HepG2 (cell line): ENCODE data around the gene NPTXR. TPM values are rescaled to one million over a fixed set of nuclear protein-coding genes. Genes with fewer than 3 reads are reported as not detected.
A peak's percentile ranks its signal among the peaks of the same experiment; 100 is the strongest.

ENCODE experiments used
- DZIP1 ChIP-seq: sonication (generic); formaldehyde crosslinking; IDR thresholded peaks from 2 replicates; pipeline ENCODE4 v1.5.0; 2020; ENCODE audit warnings: mild to moderate bottlenecking, missing genetic modification reagents
- GTF2F1 ChIP-seq: fragments of 150-350 bp; IDR thresholded peaks from 2 replicates; pipeline ENCODE4 v1.6.1; 2014; ENCODE audit warnings: low read length
- HES4 ChIP-seq: sonication (generic); formaldehyde crosslinking; IDR thresholded peaks from 2 replicates; pipeline ENCODE4 v1.9.0; 2021; ENCODE audit warnings: mild to moderate bottlenecking, missing genetic modification reagents, borderline replicate concordance
- NR2F1 ChIP-seq, 2 experiments: fragments of 450-650 bp in 1 of 2; formaldehyde crosslinking in 1 of 2; IDR thresholded peaks; 2 replicates each; pipeline versions ENCODE4 v1.5.0 to v1.6.1; 2016 to 2020; ENCODE audit warnings: mild to moderate bottlenecking in 1 of 2, missing compliant biosample characterization in 1 of 2, missing genetic modification reagents in 1 of 2, moderate library complexity in 1 of 2
- POLR2A ChIP-seq, 2 experiments: IDR thresholded peaks; 2 replicates each; pipeline ENCODE4 v1.6.1; 2011; ENCODE audit warnings: low read depth in 2 of 2, low read length in 2 of 2, mild to moderate bottlenecking in 1 of 2, moderate library complexity in 1 of 2; ENCODE audit not compliant: insufficient read depth in 1 of 2
- STAT6 ChIP-seq: sonication (generic); formaldehyde crosslinking; IDR thresholded peaks from 2 replicates; pipeline ENCODE4 v1.4.0; 2020; ENCODE audit warnings: missing genetic modification reagents, mild to moderate bottlenecking, borderline replicate concordance
- UBTF ChIP-seq: sonication (generic); formaldehyde crosslinking; IDR thresholded peaks from 2 replicates; pipeline ENCODE4 v1.4.0; 2020; ENCODE audit warnings: mild to moderate bottlenecking, missing genetic modification reagents
- XRCC5 ChIP-seq: fragments of 200-400 bp; formaldehyde crosslinking; optimal IDR thresholded peaks from 2 replicates; pipeline ENCODE3; 2017; ENCODE audit warnings: mild to moderate bottlenecking, low read length
- ZFX ChIP-seq: sonication (generic); formaldehyde crosslinking; IDR thresholded peaks from 2 replicates; pipeline ENCODE4 v1.4.0; 2020; ENCODE audit warnings: mild to moderate bottlenecking, low read depth, missing genetic modification reagents, moderate library complexity
- ZMYM2 ChIP-seq: sonication (generic); formaldehyde crosslinking; IDR thresholded peaks from 2 replicates; pipeline ENCODE4 v1.8.0; 2022; ENCODE audit warnings: mild to moderate bottlenecking, missing genetic modification reagents
- ZNF160 ChIP-seq: sonication (generic); formaldehyde crosslinking; IDR thresholded peaks from 2 replicates; pipeline ENCODE4 v1.8.0; 2022; ENCODE audit warnings: mild to moderate bottlenecking, inconsistent platforms, missing genetic modification reagents
- ZNF235 ChIP-seq: sonication (generic); formaldehyde crosslinking; IDR thresholded peaks from 2 replicates; pipeline ENCODE4 v1.8.1; 2023; ENCODE audit warnings: mild to moderate bottlenecking, missing genetic modification reagents, borderline replicate concordance
- ZNF446 ChIP-seq: sonication (generic); formaldehyde crosslinking; IDR thresholded peaks from 2 replicates; pipeline ENCODE4 v1.5.0; 2020; ENCODE audit warnings: mild to moderate bottlenecking, missing genetic modification reagents
- ZNF530 ChIP-seq: sonication (generic); formaldehyde crosslinking; IDR thresholded peaks from 2 replicates; pipeline ENCODE4 v1.5.0; 2020; ENCODE audit warnings: low read depth, mild to moderate bottlenecking, missing genetic modification reagents
- ZNF563 ChIP-seq: sonication (generic); formaldehyde crosslinking; IDR thresholded peaks from 2 replicates; pipeline ENCODE4 v1.8.0; 2022; ENCODE audit warnings: mild to moderate bottlenecking, moderate library complexity, missing genetic modification reagents
- ZNF687 ChIP-seq: sonication (generic); formaldehyde crosslinking; IDR thresholded peaks from 2 replicates; pipeline ENCODE4 v1.5.1; 2020; ENCODE audit warnings: mild to moderate bottlenecking, missing genetic modification reagents, moderate library complexity
- polyA plus RNA-seq, 8 experiments: library from polyadenylated mRNA; depleted of rRNA in 3 of 8; stranded (reverse) in 7 of 8; unstranded in 1 of 8; fragments of >200 nt; fragmentation: Illumina TruSeq in 4 of 8; extraction: Trizol in 4 of 8; gene quantifications; 2 replicates each; pipeline versions ENCODE4 v1.2.1 to v1.2.3, GENCODE V29; 2011 to 2016; ENCODE audit warnings: low read depth in 4 of 8, missing spikeins in 1 of 8, mixed read lengths in 1 of 8; ENCODE audit not compliant: insufficient read depth in 1 of 8
- total RNA-seq, 5 experiments: library from RNA; depleted of rRNA; stranded (reverse); fragments of >200 nt; fragmentation: Illumina TruSeq; extraction: Trizol; gene quantifications; 2 replicates each; pipeline ENCODE4 v1.2.3, GENCODE V29; 2016; ENCODE audit warnings: low read depth in 1 of 5

The NPTXR gene
- total and polyA plus RNA-seq, 2 of the 13 experiments (the other 11 are each of a cell fraction or from before 2014, with no cell fraction given), result 2.6 to 4.8 TPM

- TF ChIP-seq ZNF687 (CRISPR knock-in tag) (peak; percentile 59), ZNF235 (CRISPR knock-in tag) (no peak), XRCC5 (no peak), ZMYM2 (no peak), ZNF446 (CRISPR knock-in tag) (0 out of 2 replicates have a peak, but pooled peaks have one; percentile 61), HES4 (CRISPR knock-in tag) (0 out of 2 replicates have a peak, but pooled peaks have one; percentile 70), ZNF563 (CRISPR knock-in tag) (0 out of 2 replicates have a peak, but pooled peaks have one; percentile 51), ZNF160 (CRISPR knock-in tag) (no peak), STAT6 (CRISPR knock-in tag) (no peak), GTF2F1 (no peak), POLR2A (IDR thresholded peaks at IDR 0.05; ENCODE audit: insufficient read depth in 1 of 2, low read depth in 2 of 2, low read length in 2 of 2) (peak in 1 of 2 experiments; percentile 66; a peak in 1 of 4 replicates), UBTF (CRISPR knock-in tag) (peak; percentile 46; the same call in 1 of the 2 replicates), ZNF530 (CRISPR knock-in tag) (no peak), NR2F1 (CRISPR knock-in tag; IDR thresholded peaks at IDR 0.05) (no peak), ZFX (CRISPR knock-in tag) (peak; percentile 59), DZIP1 (CRISPR knock-in tag) (no peak)
Measured at GRCh38 chr22:38871360-38872171, 27.7 kb upstream of the NPTXR start (continued).
